Measurements from ENCODE around the gene CHRM5. TPM values are rescaled to one million over a fixed set of nuclear protein-coding genes. Genes with fewer than 3 reads are reported as not detected.
A peak's percentile ranks its signal among the peaks of the same experiment; 100 is the strongest.

The CHRM5 gene
- total RNA-seq, 6 donors from 2014 or later: 0.11 to 0.15 TPM; not detected in 4

DNA sequence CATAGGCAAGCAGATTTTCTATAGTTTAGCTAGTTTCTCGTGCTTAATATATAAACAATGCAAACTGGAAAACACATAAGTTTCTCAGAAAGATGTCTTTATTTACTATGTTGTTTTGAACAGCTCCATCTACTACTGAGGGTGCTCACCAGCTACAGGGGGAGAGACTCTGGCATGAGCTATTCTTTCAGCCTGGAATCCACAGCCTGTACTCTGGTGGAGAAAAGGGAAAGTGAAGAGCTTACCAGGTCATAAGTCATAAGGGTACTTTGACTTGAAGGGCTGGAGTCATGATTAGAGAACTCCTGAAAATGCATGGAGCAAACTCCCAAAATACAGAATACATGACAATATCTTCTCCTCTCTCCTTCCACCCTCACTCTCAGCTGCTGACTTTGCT is 75.1 kb downstream of the CHRM5 start:
- Histone ChIP-seq H3K9me3 (no peaks in the 10 kb centered on the region), H3K4me3 (no peak overlapping the region), H3K27ac (no peak overlapping the region), H3K27me3 (no peaks in the 10 kb centered on the region), H3K4me1 (peaks cover 7 to 14% (median 8%) of the 10 kb centered on the region in 4 donors), H3K36me3 (no peaks in the 10 kb centered on the region)
- DNase-seq: no peak
- 72 to 84% methylated on average over 1 of the region's 1 CpG for whole genome bisulfite sequencing, 2 donors
- ATAC-seq (ENCODE audit: low FRiP score in 2 of 2): no peak
- TF ChIP-seq POLR2AphosphoS5 (IDR thresholded peaks at IDR 0.05) (no peak), EP300 (IDR thresholded peaks at IDR 0.05) (no peak), POLR2A (IDR thresholded peaks at IDR 0.05) (no peak)
- TF ChIP-seq, protein P1, sequence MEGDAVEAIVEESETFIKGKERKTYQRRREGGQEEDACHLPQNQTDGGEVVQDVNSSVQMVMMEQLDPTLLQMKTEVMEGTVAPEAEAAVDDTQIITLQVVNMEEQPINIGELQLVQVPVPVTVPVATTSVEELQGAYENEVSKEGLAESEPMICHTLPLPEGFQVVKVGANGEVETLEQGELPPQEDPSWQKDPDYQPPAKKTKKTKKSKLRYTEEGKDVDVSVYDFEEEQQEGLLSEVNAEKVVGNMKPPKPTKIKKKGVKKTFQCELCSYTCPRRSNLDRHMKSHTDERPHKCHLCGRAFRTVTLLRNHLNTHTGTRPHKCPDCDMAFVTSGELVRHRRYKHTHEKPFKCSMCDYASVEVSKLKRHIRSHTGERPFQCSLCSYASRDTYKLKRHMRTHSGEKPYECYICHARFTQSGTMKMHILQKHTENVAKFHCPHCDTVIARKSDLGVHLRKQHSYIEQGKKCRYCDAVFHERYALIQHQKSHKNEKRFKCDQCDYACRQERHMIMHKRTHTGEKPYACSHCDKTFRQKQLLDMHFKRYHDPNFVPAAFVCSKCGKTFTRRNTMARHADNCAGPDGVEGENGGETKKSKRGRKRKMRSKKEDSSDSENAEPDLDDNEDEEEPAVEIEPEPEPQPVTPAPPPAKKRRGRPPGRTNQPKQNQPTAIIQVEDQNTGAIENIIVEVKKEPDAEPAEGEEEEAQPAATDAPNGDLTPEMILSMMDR (IDR thresholded peaks at IDR 0.05): no peak

DNA sequence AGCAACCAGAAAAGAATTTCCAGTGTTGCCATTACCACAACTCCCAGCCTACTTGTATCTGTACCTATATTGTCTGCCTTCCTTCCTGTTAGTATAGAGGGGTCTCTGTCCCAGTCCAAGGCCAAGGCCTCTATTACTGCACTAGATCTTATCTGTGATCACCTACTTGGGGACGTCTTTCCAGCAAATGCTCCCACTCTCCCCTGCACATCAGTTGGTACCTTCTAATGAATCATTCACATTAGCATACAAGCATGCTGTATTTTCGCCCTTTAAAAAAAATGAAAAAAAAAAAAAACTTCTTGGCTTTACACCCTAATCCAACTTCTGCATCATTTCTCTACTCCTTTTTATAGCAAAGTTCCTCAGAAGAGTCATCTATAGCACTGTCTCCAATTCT is 75.5 kb downstream of the CHRM5 start:
- no peaks in the 10 kb centered on the region for H3K36me3 ChIP-seq
- ATAC-seq (ENCODE audit: low FRiP score in 2 of 2): no peak
- no peak overlapping the region for H3K27ac ChIP-seq
- 81 to 85% methylated on average over 2 of the region's 2 CpGs for WGBS, 2 donors
- no peak for TF ChIP-seq EP300 (IDR thresholded peaks at IDR 0.05)
- TF ChIP-seq POLR2A (IDR thresholded peaks at IDR 0.05): no peak
- TF ChIP-seq POLR2AphosphoS5 (IDR thresholded peaks at IDR 0.05): no peak
- TF ChIP-seq, protein P1 (IDR thresholded peaks at IDR 0.05): no peak
- no peak for DNase-seq
- peaks cover 7 to 14% (median 8%) of the 10 kb centered on the region in 4 donors for H3K4me1 ChIP-seq
- H3K4me3 ChIP-seq: no peak overlapping the region
- no peaks in the 10 kb centered on the region for H3K27me3 ChIP-seq
- no peaks in the 10 kb centered on the region for H3K9me3 ChIP-seq

DNA sequence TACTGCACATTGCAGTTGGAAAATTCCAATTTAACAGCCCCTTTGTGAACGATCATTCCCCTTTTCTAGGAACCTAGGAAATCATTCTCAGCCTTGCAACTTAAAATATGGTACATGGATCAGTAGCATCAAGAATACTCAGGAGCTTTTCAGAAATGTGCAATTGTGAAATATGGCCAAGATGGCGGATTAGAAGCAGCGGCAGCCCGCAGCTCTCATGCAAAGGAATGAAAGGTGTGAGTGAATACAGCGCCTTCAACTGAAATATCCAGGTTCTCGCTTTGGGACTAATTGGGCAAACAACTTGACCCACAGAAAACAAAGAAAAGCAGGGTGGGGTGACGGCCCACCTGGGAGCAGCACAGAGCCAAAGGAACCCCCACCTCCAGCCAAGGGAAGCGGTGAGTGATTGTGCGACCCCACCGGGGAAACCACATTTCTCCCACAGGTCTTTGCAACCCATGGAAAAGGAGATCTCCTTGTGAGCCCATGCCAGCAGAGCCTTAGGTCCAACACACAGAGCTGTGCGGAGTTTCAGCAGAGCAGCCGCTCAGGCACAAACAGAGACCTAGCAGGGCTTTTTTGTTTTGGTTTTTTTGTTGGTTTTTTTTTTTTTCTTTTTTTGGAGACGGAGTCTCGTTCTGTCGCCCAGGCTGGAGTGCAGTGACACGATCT is 78.3 kb downstream of the CHRM5 start:
- TF ChIP-seq, protein P1 (IDR thresholded peaks at IDR 0.05): no peak
- TF ChIP-seq POLR2AphosphoS5 (IDR thresholded peaks at IDR 0.05): no peak
- TF ChIP-seq POLR2A (IDR thresholded peaks at IDR 0.05): no peak
- no peak for TF ChIP-seq EP300 (IDR thresholded peaks at IDR 0.05)
- Histone ChIP-seq H3K27me3 (no peaks in the 10 kb centered on the region), H3K4me3 (no peak overlapping the region), H3K27ac (no peak overlapping the region), H3K36me3 (no peaks in the 10 kb centered on the region), H3K9me3 (peaks cover 0 to 11% (median 3%) of the 10 kb centered on the region in 4 donors), H3K4me1 (no peaks in the 10 kb centered on the region)
- no peak for DNase-seq
- WGBS, 2 donors: 89 to 90% methylated on average over 15 to 16 of the region's 16 CpGs
- ATAC-seq (ENCODE audit: low FRiP score in 2 of 2): no peak

DNA sequence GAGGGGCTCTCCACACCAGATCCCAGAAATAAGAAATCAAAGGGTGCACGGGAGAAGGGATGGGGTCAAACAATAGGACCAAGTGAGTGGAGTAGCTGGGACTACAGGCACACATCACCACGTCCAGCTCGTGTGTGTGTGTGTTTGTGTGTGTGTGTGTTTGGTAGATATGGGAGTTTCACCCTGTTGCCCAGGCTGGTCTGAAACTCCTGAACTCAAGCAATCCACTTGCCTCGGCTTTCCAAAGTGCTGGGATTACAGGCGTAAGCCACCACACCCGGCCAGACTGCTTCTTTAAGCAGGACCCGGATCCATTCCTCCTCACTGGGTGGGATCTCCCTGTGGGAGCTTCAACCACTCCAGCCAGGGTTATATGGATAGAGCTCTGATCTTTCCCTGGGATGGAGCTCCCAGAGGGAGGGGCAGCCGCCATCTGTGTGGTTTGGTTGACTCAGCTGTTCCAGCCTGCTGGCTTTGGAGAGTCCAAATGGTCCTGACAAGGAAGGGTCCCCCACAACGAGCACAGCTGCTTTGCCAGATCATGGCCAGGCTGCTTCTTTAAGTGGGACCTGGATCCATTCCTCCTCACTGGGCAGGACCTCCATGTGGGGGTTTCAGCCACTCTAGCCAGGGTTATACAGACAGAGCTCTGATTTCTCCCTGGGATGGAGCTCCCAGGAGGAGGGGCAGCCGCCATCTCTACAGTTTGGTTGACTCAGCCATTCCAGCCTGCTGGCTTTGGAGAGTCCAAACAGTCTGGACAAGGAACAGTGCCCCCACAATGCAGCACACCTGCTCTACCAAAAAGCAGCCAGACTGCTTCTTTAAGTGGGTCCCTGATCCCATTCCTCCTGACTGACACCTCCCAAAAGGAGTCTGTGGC is 79.8 kb downstream of the CHRM5 start:
- TF ChIP-seq POLR2AphosphoS5 (IDR thresholded peaks at IDR 0.05) (no peak), EP300 (IDR thresholded peaks at IDR 0.05) (no peak), POLR2A (IDR thresholded peaks at IDR 0.05) (no peak)
- TF ChIP-seq, protein P1 (IDR thresholded peaks at IDR 0.05): no peak
- Histone ChIP-seq H3K4me1 (no peaks in the 10 kb centered on the region), H3K9me3 (peaks cover 0 to 11% (median 3%) of the 10 kb centered on the region in 4 donors), H3K27ac (no peak overlapping the region), H3K4me3 (no peak overlapping the region), H3K36me3 (no peaks in the 10 kb centered on the region), H3K27me3 (no peaks in the 10 kb centered on the region)
- no peak for DNase-seq
- ATAC-seq (ENCODE audit: low FRiP score in 2 of 2): peak in 1 of 2 donors; percentile 75
- WGBS, 2 donors: 74 to 82% methylated on average over 3 to 10 of the region's 10 CpGs
